Natural killer cell treated with Interleukin-12 subunit alpha and Interleukin-12 subunit beta and Interleukin-15 and Interleukin-18, amount 100 ng/mL, for 72 hours (primary cell): Measurements from ENCODE around the gene DLL1. TPM values are rescaled to one million over a fixed set of nuclear protein-coding genes. Genes with fewer than 3 reads are reported as not detected.
"Not testable (repeated sequence)": the region's sequence is repeated elsewhere in the genome, so short reads cannot be mapped to it uniquely, and the experiment has no call there.

Source experiments
- ATAC-seq, 2 donors: fragments of 150-1000 bp; cut with Tn5 transposase in 1 of 2; sonication (Bioruptor Pico), chemical (Tn5 transposase) in 1 of 2; 2 replicates each; pipeline ENCODE4 v1.10.0; 2021
- DNase-seq: peaks from one replicate; pipeline ENCODE4 v3.0.0; 2022; ENCODE audit warnings: low spot score
- H3K27ac Mint-ChIP-seq, 2 donors: 1 replicate in 1 of 2; 2 replicates in 1 of 2; pipeline ENCODE4 v1.8.0; 2022; ENCODE audit warnings: mixed read lengths in 2 of 2, mild to moderate bottlenecking in 1 of 2, moderate library complexity in 1 of 2
- H3K27me3 Mint-ChIP-seq, 2 donors: 1 replicate in 1 of 2; 2 replicates in 1 of 2; pipeline ENCODE4 v1.8.0; 2022; ENCODE audit warnings: mixed read lengths in 2 of 2
- H3K36me3 Mint-ChIP-seq: one replicate; pipeline ENCODE4 v1.8.0; 2022; ENCODE audit warnings: mixed read lengths
- H3K4me1 Mint-ChIP-seq, 2 donors: 1 replicate in 1 of 2; 2 replicates in 1 of 2; pipeline ENCODE4 v1.8.0; 2022; ENCODE audit warnings: low read depth in 2 of 2, mixed read lengths in 2 of 2, mild to moderate bottlenecking in 1 of 2
- H3K4me3 Mint-ChIP-seq: one replicate; pipeline ENCODE4 v1.8.0; 2022; ENCODE audit warnings: mixed read lengths
- H3K9me3 Mint-ChIP-seq: 2 replicates; pipeline ENCODE4 v1.8.0; 2022; ENCODE audit warnings: mixed read lengths
- total RNA-seq, 2 donors: library from RNA; stranded (reverse); gene quantifications; one replicate each; pipeline ENCODE4 v1.2.3, GENCODE V29; 2022

The DLL1 gene
- total RNA-seq, 2 donors from 2014 or later, result 0.12 to 0.61 TPM

- Mint-ChIP-seq H3K27me3 (peaks cover 46 to 60% of the 10 kb centered on the region in 2 donors), H3K4me3 (peak overlapping the region; percentile 13), H3K27ac (peak overlapping the region; percentile 21 to 71), H3K9me3 (no peaks in the 10 kb centered on the region), H3K36me3 (no peaks in the 10 kb centered on the region), H3K4me1 (peaks cover 21 to 29% of the 10 kb centered on the region in 2 donors)
- no peak for ATAC-seq
- no peak for DNase-seq
Measured at GRCh38 chr6:170273681-170274080, 17.2 kb downstream of the DLL1 start.

GRCh38 chr6:170273191-170273590 lies 17.7 kb downstream of the DLL1 start:
- peaks cover 45 to 56% of the 10 kb centered on the region in 2 donors for H3K27me3 Mint-ChIP-seq
- no peaks in the 10 kb centered on the region for H3K36me3 Mint-ChIP-seq
- H3K4me3 Mint-ChIP-seq, result no peak overlapping the region
- DNase-seq, result no peak
- H3K27ac Mint-ChIP-seq, result peak overlapping the region in 1 of 2 donors; percentile 21
- no peak for ATAC-seq
- H3K9me3 Mint-ChIP-seq, result no peaks in the 10 kb centered on the region
- H3K4me1 Mint-ChIP-seq, result peaks cover 21 to 25% of the 10 kb centered on the region in 2 donors

GRCh38 chr6:170272341-170273065 lies 18.4 kb downstream of the DLL1 start:
- Mint-ChIP-seq H3K9me3 (no peaks in the 10 kb centered on the region), H3K36me3 (no peaks in the 10 kb centered on the region), H3K4me3 (peak overlapping the region; percentile 62), H3K27me3 (peaks cover 51 to 56% of the 10 kb centered on the region in 2 donors), H3K27ac (peak overlapping the region in 1 of 2 donors; percentile 76), H3K4me1 (peaks cover 21 to 25% of the 10 kb centered on the region in 2 donors)
- ATAC-seq (no peak), DNase-seq (no peak)

- peak; percentile 87 to 89 for ATAC-seq
- Mint-ChIP-seq H3K27me3 (peaks cover 48 to 52% of the 10 kb centered on the region in 2 donors), H3K27ac (peak overlapping the region in 1 of 2 donors; percentile 76)
Measured at GRCh38 chr6:170271771-170272314, 19.0 kb downstream of the DLL1 start.

GRCh38 chr6:170270984-170271593 lies 19.8 kb downstream of the DLL1 start:
- DNase-seq (no peak), ATAC-seq (peak in 1 of 2 donors; percentile 13)
- H3K9me3 Mint-ChIP-seq, result no peaks in the 10 kb centered on the region
- peaks cover 21 to 22% of the 10 kb centered on the region in 2 donors for H3K4me1 Mint-ChIP-seq
- peak overlapping the region; percentile 62 for H3K4me3 Mint-ChIP-seq
- peaks cover 52 to 57% of the 10 kb centered on the region in 2 donors for H3K27me3 Mint-ChIP-seq
- H3K27ac Mint-ChIP-seq, result peak overlapping the region in 1 of 2 donors; percentile 76
- no peaks in the 10 kb centered on the region for H3K36me3 Mint-ChIP-seq

More at GRCh38 chr6:170271771-170272314, 19.0 kb downstream of the DLL1 start:
- H3K4me1 Mint-ChIP-seq, result peaks cover 21 to 22% of the 10 kb centered on the region in 2 donors
- peak overlapping the region; percentile 62 for H3K4me3 Mint-ChIP-seq
- no peaks in the 10 kb centered on the region for H3K9me3 Mint-ChIP-seq
- H3K36me3 Mint-ChIP-seq, result no peaks in the 10 kb centered on the region
- DNase-seq, result peak; percentile 83

GRCh38 chr6:170269846-170270541 lies 20.9 kb downstream of the DLL1 start:
- Mint-ChIP-seq H3K27me3 (peaks cover 53 to 59% of the 10 kb centered on the region in 2 donors), H3K4me3 (no peak overlapping the region), H3K4me1 (peaks cover 21 to 22% of the 10 kb centered on the region in 2 donors), H3K36me3 (no peaks in the 10 kb centered on the region), H3K27ac (no peak overlapping the region), H3K9me3 (no peaks in the 10 kb centered on the region)
- DNase-seq (no peak), ATAC-seq (no peak)

GRCh38 chr6:170269151-170269845 lies 21.6 kb downstream of the DLL1 start:
- H3K27ac Mint-ChIP-seq, result no peak overlapping the region
- peaks cover 21 to 22% of the 10 kb centered on the region in 2 donors for H3K4me1 Mint-ChIP-seq
- no peak overlapping the region for H3K4me3 Mint-ChIP-seq
- H3K9me3 Mint-ChIP-seq, result no peaks in the 10 kb centered on the region
- no peaks in the 10 kb centered on the region for H3K36me3 Mint-ChIP-seq
- no peak for DNase-seq
- ATAC-seq, result no peak
- peaks cover 53 to 59% of the 10 kb centered on the region in 2 donors for H3K27me3 Mint-ChIP-seq

- ATAC-seq (no peak), DNase-seq (no peak)
- Mint-ChIP-seq H3K4me3 (peak overlapping the region; percentile 4), H3K36me3 (no peaks in the 10 kb centered on the region), H3K27ac (peak overlapping the region in 1 of 2 donors; percentile 54), H3K9me3 (no peaks in the 10 kb centered on the region), H3K4me1 (peaks cover 16 to 18% of the 10 kb centered on the region in 2 donors), H3K27me3 (peaks cover 52 to 59% of the 10 kb centered on the region in 2 donors)
Measured at GRCh38 chr6:170268216-170269129, 22.4 kb downstream of the DLL1 start.

GRCh38 chr6:170267688-170268087 lies 23.2 kb downstream of the DLL1 start:
- ATAC-seq (no peak), DNase-seq (no peak)
- Mint-ChIP-seq H3K27ac (peak overlapping the region in 1 of 2 donors; percentile 54), H3K4me3 (peak overlapping the region; percentile 4), H3K9me3 (no peaks in the 10 kb centered on the region), H3K36me3 (no peaks in the 10 kb centered on the region), H3K4me1 (peaks cover 14 to 16% of the 10 kb centered on the region in 2 donors), H3K27me3 (peaks cover 55 to 66% of the 10 kb centered on the region in 2 donors)

- H3K9me3 Mint-ChIP-seq, result no peaks in the 10 kb centered on the region
- DNase-seq (peak; percentile 31), ATAC-seq (no peak)
- H3K4me3 Mint-ChIP-seq, result no peak overlapping the region
- H3K27ac Mint-ChIP-seq, result no peak overlapping the region
- H3K27me3 Mint-ChIP-seq, result peaks cover 49 to 57% of the 10 kb centered on the region in 2 donors
- H3K36me3 Mint-ChIP-seq, result no peaks in the 10 kb centered on the region
- H3K4me1 Mint-ChIP-seq, result peaks cover under 1 to 3% of the 10 kb centered on the region in 2 donors
Measured at GRCh38 chr6:170266061-170266825, 24.6 kb downstream of the DLL1 start.

- no peaks in the 10 kb centered on the region for H3K36me3 Mint-ChIP-seq
- no peaks in the 10 kb centered on the region for H3K9me3 Mint-ChIP-seq
- no peaks in the 10 kb centered on the region for H3K4me1 Mint-ChIP-seq
- no peak for ATAC-seq
- peaks cover 47 to 57% of the 10 kb centered on the region in 2 donors for H3K27me3 Mint-ChIP-seq
- DNase-seq, result peak; percentile 12
- H3K4me3 Mint-ChIP-seq, result no peak overlapping the region
- no peak overlapping the region for H3K27ac Mint-ChIP-seq
Measured at GRCh38 chr6:170265655-170266054, 25.2 kb downstream of the DLL1 start.

GRCh38 chr6:170264644-170265043 lies 26.2 kb downstream of the DLL1 start:
- not testable (repeated sequence) for H3K4me1 Mint-ChIP-seq, H3K9me3 Mint-ChIP-seq, H3K36me3 Mint-ChIP-seq, ATAC-seq, H3K27ac Mint-ChIP-seq, H3K4me3 Mint-ChIP-seq, DNase-seq
- peaks cover 43 to 57% of the 10 kb centered on the region in 2 donors for H3K27me3 Mint-ChIP-seq
